ENCODE data around the gene STXBP4. TPM values are rescaled to one million over a fixed set of nuclear protein-coding genes. Genes with fewer than 3 reads are reported as not detected.
"Not testable (repeated sequence)": the region's sequence is repeated elsewhere in the genome, so short reads cannot be mapped to it uniquely, and the experiment has no call there.

Gene STXBP4
- total RNA-seq, 2 experiments from 2014 or later, result 6.0 to 7.6 TPM

DNA sequence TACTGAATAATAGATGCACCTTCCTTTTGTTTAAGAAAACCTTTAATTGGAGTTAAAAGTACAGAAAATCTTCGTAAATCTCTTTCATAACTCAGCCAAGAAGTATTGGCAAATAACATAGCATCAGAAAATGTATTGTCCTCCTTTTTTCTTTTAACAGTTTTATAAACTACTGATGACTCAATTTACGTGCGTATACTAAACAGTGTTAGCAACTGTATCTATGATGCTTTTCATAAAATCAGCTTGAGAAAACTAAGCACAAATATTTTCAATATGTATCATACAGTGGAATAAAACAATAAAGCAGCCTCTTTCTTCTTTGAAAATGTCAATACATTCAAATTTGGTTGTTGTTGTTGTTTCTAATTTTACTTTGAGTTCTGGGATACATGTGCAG lies 88.6 kb downstream of the STXBP4 start:
- no peak overlapping the region for H3K27ac Mint-ChIP-seq
- no peak for DNase-seq
- no peak overlapping the region for H3K4me3 Mint-ChIP-seq
- H3K36me3 Mint-ChIP-seq, result peaks cover 3% of the 10 kb centered on the region
- no peaks in the 10 kb centered on the region for H3K9me3 Mint-ChIP-seq
- no peaks in the 10 kb centered on the region for H3K27me3 Mint-ChIP-seq
- H3K4me1 Mint-ChIP-seq, result no peaks in the 10 kb centered on the region

DNA sequence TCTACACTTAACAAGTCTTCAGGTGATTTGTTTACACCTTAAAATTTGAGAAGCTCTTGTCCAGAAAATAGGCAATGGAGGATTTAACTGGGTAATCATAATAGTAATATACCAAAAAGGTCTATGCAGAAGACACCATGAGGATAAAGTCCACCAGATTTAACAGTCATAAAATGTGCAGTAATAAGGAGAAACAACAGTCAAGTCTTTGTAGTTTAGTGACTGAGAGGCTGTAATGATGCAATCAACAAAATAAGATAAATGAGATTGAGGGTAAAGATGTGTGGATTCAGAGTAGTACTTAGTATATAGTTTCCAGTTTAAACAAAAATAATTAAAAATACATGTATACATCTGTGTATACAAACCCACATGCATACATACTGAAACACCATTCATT lies 91.2 kb downstream of the STXBP4 start:
- peaks cover 3% of the 10 kb centered on the region for H3K36me3 Mint-ChIP-seq
- no peak overlapping the region for H3K27ac Mint-ChIP-seq
- H3K4me1 Mint-ChIP-seq, result peaks cover 2% of the 10 kb centered on the region
- no peak for DNase-seq
- H3K4me3 Mint-ChIP-seq, result no peak overlapping the region
- H3K27me3 Mint-ChIP-seq, result no peaks in the 10 kb centered on the region
- H3K9me3 Mint-ChIP-seq, result no peaks in the 10 kb centered on the region

DNA sequence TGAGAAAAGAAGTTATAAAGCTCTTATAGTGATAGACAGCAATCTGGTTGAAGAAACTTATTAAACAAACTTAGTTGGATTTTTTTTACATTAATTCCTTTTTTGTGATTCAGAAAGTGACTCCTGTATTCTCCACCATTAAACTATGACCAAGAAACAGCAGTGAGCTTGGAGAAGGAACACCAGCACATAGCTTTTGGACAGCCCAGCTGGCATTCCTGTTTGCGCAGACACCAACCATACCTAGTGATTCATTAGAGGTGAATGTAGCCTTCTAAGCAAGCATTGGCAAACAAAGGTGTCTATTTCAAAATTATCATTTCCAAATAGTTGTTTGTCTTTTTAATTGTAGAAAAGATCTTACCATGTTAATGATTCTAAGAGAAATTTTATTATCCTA lies 94.4 kb downstream of the STXBP4 start:
- no peaks in the 10 kb centered on the region for H3K27me3 Mint-ChIP-seq
- H3K4me3 Mint-ChIP-seq, result no peak overlapping the region
- H3K4me1 Mint-ChIP-seq, result peaks cover 8% of the 10 kb centered on the region
- DNase-seq, result no peak
- H3K36me3 Mint-ChIP-seq, result no peaks in the 10 kb centered on the region
- no peaks in the 10 kb centered on the region for H3K9me3 Mint-ChIP-seq
- no peak overlapping the region for H3K27ac Mint-ChIP-seq

DNA sequence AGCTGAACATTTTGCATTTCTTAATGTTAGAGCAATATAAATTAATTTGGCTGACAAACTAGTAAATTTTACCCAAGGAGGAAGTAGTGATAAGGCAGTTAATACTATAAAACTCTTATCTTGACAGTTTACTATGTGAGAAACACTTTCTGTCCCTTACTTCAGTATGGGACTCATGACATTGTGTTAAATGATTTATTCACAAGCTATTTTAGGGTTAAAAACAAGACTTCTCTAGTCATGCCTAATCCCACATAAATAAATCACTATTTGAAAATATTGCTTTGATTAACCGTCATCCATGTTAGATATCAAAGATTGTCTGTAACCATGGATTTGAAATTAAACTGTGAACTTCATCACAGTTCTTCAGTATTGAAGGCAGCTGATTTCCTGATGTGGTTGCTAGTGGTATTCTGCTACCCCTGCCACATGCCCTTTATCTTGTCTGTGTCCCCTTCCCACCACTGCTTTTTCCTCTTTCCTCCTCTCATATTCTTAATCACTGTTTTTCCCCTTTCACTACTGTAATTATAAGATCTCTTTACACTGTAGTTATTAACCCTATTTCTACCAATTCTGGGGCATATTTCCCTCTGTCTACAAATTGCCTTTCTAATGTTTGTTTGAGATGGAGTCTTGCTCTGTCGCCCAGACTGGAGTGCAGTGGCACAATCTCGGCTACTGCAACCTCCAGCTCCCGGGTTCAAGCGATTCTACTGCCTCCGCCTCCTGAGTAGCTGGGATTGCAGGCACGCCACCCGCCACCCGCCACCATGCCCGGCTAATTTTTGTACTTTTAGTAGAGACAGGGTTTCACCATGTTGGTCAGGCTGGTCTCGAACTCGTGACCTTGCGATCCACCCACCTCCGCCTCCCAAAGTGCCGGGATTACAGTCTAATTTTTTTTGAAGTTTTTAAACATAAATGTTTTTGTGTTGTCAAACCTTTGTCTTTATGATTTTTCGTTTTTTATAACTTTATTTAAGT lies 95.6 kb downstream of the STXBP4 start:
- H3K27ac Mint-ChIP-seq, result no peak overlapping the region
- no peak overlapping the region for H3K4me3 Mint-ChIP-seq
- no peak for DNase-seq
- H3K4me1 Mint-ChIP-seq, result peaks cover 8% of the 10 kb centered on the region
- no peaks in the 10 kb centered on the region for H3K27me3 Mint-ChIP-seq
- no peaks in the 10 kb centered on the region for H3K9me3 Mint-ChIP-seq
- H3K36me3 Mint-ChIP-seq, result no peaks in the 10 kb centered on the region

DNA sequence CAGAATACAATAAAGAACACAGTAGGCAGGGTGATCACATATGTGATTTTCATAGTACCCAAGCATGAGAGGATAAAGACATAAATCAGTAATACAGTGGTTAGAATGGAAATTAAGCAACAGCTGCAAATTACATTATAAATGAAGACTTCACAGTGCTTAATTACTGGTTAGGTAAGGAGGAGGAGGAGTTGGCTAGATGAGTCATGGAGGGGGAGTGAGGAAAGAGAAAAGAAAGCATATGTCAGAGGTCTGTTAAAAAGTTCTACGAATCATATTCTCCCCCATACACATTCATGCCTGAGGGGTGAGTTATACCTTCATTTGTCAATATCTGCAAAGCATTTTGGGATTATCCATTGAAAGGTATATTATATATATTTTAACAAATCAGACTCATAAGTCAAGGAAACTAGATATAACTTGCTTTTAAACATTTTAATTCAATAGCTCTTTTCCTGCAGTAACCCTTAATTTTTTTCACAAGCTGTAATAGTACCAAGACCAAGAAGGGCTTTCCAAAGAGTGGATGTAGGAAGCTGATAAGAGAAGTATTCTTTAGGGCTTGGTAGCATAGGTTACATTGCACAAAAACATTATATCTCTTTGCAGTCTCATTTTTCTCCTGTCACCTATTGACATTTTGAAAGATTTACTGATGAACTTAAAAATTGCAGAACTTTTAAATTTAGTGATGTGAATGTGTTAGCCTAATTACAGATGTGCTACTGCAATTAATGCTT lies 99.3 kb downstream of the STXBP4 start:
- Mint-ChIP-seq H3K27ac (no peak overlapping the region), H3K4me1 (peaks cover 8% of the 10 kb centered on the region), H3K36me3 (no peaks in the 10 kb centered on the region), H3K4me3 (no peak overlapping the region), H3K27me3 (no peaks in the 10 kb centered on the region), H3K9me3 (no peaks in the 10 kb centered on the region)
- DNase-seq, result no peak

DNA sequence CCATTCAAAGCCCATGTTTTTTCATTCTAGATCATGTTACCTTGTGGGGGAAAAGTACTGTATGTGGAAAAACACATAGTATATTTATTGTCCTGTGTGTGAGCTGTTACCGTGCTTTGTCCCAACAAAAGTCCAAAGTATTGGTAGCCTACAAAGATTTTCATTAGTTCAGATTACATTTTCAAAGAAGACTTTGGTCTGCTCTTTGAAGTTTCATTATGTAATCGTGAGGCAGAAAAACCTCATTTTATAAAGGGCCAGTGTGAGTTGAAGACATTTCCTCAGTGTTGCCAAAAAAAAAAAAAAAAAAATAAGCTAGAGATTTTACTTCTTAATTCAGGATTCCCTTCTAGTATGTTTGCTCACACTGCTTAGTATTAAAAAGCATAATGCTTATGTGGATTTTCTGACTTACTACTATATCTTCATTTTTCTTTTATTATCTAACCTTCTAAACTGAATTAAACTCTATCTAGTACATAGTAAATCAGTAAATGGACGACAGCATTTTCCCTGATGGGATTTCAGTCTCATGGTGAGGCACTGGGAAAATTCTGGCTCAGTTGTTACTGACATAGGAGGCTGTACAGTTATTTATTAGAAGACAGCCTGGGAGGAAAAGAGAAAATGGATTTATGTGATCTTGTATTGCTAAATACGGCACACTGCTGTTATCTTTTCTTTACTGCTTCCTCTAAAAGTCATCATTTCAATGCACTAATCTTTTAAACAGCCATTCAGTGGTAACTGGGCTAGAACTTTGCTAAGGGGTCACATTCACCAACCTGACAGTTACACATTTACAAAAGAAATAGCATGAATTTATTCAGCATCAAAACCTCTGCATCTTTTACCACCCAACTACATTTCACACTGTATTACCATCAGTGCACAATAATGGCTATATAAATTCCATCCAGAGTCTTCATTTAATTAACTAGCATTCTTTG lies 100.6 kb downstream of the STXBP4 start:
- Mint-ChIP-seq H3K27me3 (no peaks in the 10 kb centered on the region), H3K4me1 (peaks cover 7% of the 10 kb centered on the region), H3K27ac (no peak overlapping the region), H3K4me3 (no peak overlapping the region), H3K9me3 (no peaks in the 10 kb centered on the region), H3K36me3 (no peaks in the 10 kb centered on the region)
- no peak for DNase-seq

DNA sequence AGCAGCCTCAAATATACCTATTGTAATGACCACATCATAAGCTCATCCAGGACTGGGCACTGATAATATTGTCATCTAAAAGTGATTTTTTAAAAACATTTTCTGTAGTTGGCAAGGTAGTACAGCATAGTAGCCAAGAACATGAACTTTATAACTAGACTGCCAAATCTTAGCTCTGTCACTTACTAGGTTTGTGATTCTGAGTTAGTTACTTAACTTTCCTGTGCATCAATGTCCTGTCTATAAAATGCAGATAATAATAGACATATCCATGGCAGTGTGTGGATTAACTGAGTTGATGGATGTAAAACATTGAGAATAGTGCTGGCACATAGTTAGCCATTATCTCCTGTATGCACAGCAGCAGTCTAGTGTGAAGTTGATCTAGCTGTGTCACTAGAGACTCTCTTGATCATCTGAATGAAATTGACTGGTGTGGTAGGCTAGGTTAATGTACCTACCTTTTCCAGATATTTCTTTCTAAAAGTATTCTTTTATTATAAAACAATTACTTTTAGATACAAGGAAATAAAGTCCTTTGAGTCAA lies 101.5 kb downstream of the STXBP4 start:
- H3K9me3 Mint-ChIP-seq, result no peaks in the 10 kb centered on the region

DNA sequence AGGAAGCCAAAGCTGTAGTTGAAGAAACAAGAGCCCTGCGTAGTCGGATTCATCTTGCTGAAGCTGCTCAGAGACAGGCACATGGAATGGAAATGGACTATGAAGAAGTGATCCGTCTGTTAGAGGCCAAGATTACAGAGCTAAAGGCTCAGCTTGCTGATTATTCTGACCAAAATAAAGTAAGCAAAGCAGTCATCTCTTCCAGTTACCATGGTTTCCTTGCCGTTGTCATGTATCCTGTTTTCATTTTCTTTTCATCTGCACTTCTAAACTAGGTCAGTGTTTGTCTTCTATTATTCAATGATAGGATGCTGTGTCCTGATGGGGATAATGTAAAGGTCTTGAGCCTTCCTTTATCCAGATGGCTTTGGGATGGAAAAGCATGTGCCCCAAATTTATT lies 104.3 kb downstream of the STXBP4 start:
- Mint-ChIP-seq H3K9me3 (no peaks in the 10 kb centered on the region), H3K4me3 (no peak overlapping the region), H3K27me3 (no peaks in the 10 kb centered on the region), H3K4me1 (no peaks in the 10 kb centered on the region), H3K27ac (no peak overlapping the region), H3K36me3 (no peaks in the 10 kb centered on the region)
- no peak for DNase-seq

More for the DNA sequence above, 101.5 kb downstream of the STXBP4 start:
- no peak for DNase-seq
- Mint-ChIP-seq H3K27ac (no peak overlapping the region), H3K4me1 (peaks cover 6% of the 10 kb centered on the region), H3K36me3 (no peaks in the 10 kb centered on the region), H3K4me3 (no peak overlapping the region), H3K27me3 (no peaks in the 10 kb centered on the region)

DNA sequence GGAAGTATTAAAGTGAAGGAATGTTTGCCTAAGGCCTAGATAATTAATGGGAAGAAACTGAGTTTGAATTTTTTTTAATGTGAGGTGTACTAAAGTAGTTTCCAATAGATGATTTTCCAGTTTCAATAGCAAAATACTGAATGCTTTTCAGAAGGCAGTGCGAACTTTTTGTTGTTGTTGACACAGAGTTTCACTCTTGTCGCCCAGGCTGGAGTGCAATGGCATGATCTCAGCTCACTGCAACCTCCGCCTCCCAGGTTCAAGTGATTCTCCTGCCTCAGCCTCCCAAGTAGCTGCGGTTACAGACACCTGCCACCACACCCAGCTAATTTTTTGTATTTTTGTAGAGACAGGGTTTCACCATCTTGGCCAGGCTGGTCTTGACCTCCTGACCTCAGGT lies 104.9 kb downstream of the STXBP4 start:
- not testable (repeated sequence) for H3K36me3 Mint-ChIP-seq, H3K9me3 Mint-ChIP-seq, H3K4me1 Mint-ChIP-seq, H3K27me3 Mint-ChIP-seq, H3K4me3 Mint-ChIP-seq, H3K27ac Mint-ChIP-seq, DNase-seq

DNA sequence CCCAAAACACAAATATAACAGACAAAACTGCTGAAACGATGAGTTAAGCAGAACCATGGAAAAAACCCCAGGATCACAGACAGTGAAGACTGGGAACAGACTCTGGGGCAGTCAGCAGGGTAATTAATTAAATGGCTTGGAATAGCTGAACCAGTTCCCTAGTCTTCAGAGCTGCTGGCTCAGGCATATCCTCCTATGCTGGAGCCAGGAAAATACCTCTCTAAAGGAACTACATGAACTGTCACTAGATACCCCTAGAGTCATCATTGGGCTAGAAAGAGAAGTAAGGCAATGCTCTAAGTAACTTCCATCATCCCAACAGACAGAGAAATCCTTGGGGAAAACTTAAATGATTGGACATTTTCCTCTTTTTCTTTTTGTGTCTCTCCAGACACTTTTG lies 113.0 kb downstream of the STXBP4 start:
- no peaks in the 10 kb centered on the region for H3K27me3 Mint-ChIP-seq
- H3K4me3 Mint-ChIP-seq, result no peak overlapping the region
- no peak for DNase-seq
- no peaks in the 10 kb centered on the region for H3K4me1 Mint-ChIP-seq
- no peak overlapping the region for H3K27ac Mint-ChIP-seq
- H3K9me3 Mint-ChIP-seq, result no peaks in the 10 kb centered on the region
- peaks cover 14% of the 10 kb centered on the region for H3K36me3 Mint-ChIP-seq

DNA sequence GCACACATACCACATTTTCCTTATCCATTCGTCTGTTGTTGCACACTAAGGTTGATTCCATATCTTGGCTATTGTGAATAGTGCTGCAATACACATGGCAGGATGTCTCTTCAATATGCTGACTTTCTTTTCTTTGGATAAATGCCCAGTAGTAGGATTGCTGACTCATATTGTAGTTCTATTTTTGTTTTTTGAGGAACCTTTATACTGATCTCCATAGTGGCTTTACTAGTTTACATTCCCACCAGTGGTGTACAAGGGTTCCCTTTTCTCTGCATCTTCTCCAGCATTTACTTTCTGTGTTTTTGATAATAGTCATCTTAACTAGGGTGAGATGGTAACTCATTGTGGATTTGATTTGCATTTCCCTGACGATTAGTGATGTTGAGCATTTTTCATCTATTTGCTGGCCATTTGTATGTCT lies 118.1 kb downstream of the STXBP4 start:
- Mint-ChIP-seq H3K27ac (no peak overlapping the region), H3K4me3 (no peak overlapping the region), H3K27me3 (no peaks in the 10 kb centered on the region), H3K9me3 (no peaks in the 10 kb centered on the region), H3K4me1 (peaks cover 8% of the 10 kb centered on the region), H3K36me3 (peaks cover 18% of the 10 kb centered on the region)
- no peak for DNase-seq

DNA sequence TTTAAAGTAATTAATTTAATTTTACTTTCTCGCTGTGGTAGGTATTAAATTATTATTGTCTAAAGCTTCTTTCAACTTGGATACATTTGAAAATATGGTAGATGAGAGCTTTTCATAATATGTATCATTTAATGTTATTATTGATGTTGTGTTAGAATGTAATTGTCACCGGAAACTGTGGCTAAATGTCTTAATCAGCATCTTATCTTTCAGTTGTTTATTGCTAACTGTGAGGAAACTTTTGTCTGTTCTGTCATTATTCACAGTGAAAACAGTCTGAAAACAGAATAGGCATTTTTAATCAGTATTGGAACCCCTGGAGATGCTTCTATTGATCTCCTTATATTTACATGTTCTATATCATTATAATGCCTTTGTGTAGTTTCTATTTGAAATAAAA lies 120.7 kb downstream of the STXBP4 start:
- peaks cover 7% of the 10 kb centered on the region for H3K36me3 Mint-ChIP-seq
- no peak overlapping the region for H3K27ac Mint-ChIP-seq
- DNase-seq, result no peak
- peaks cover 8% of the 10 kb centered on the region for H3K4me1 Mint-ChIP-seq
- no peak overlapping the region for H3K4me3 Mint-ChIP-seq
- H3K27me3 Mint-ChIP-seq, result no peaks in the 10 kb centered on the region
- no peaks in the 10 kb centered on the region for H3K9me3 Mint-ChIP-seq

DNA sequence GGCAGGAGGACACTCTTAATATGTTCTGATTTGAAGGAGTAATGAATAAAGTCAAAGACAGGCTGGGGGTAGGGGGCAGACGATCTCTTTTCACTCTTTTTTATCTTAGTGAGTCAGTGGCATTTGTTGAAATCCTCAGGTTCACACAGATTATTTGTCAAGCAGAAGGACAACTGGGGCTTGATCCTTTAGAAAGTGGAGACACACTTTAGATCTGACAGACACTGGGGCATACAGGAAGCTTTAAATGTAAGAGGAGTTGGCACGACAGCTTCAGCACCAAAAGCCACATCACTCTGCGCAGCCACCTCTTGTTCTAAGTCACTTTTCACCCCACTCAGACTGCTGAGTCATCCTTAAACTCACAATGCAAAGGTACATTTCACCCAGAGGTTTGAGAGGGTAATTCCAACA lies 121.5 kb downstream of the STXBP4 start:
- no peaks in the 10 kb centered on the region for H3K9me3 Mint-ChIP-seq
- H3K4me1 Mint-ChIP-seq, result peaks cover 8% of the 10 kb centered on the region

DNA sequence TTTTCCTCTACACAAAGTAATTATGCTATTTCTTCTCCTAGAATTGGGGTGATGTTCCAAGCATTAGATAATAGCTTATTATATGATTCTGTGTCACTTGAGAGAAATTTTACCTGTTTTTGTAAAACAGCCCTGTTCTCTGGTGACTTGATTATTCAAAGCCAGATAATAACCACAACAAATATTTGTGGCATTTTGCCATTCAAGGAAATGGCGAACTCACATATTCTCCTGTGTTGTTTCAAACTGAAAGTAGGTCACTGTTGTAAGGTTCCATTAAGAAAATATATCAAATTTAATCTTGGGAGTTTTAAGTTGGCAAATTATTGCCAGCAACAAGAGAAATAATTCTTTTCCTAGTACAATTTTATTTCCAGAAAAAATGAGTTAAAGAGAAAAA lies 124.8 kb downstream of the STXBP4 start:
- no peak for DNase-seq
- Mint-ChIP-seq H3K4me1 (peaks cover 8% of the 10 kb centered on the region), H3K27ac (no peak overlapping the region), H3K4me3 (no peak overlapping the region), H3K36me3 (peaks cover 3% of the 10 kb centered on the region), H3K9me3 (no peaks in the 10 kb centered on the region), H3K27me3 (no peaks in the 10 kb centered on the region)

More for the DNA sequence above, 121.5 kb downstream of the STXBP4 start:
- peak overlapping the region; percentile 36 for H3K27ac Mint-ChIP-seq
- DNase-seq, result peak; percentile 13
- H3K36me3 Mint-ChIP-seq, result peaks cover 7% of the 10 kb centered on the region
- H3K27me3 Mint-ChIP-seq, result no peaks in the 10 kb centered on the region
- no peak overlapping the region for H3K4me3 Mint-ChIP-seq
